Fibroblast of lung (primary cell): ENCODE results near the gene GPC6. TPM values are rescaled to one million over a fixed set of nuclear protein-coding genes. Genes with fewer than 3 reads are reported as not detected.

Source experiments
- DNase-seq, 2 donors: peaks; one replicate each; pipeline versions ENCODE4 v3.0.0 to v3.0.0-alpha.2; 2010; ENCODE audit warnings: low read depth in 2 of 2
- H2AFZ ChIP-seq: 2 replicates; pipeline ENCODE4 v1.5.1; 2012; ENCODE audit warnings: low read length, control low read depth, inconsistent platforms
- H3K27ac ChIP-seq: 2 replicates; pipeline ENCODE4 v1.5.1; 2011; ENCODE audit warnings: low read length, control low read depth; ENCODE audit not compliant: insufficient read depth
- H3K27me3 ChIP-seq: 2 replicates; pipeline ENCODE4 v1.5.1; 2011; ENCODE audit warnings: mild to moderate bottlenecking, low read length; ENCODE audit not compliant: control insufficient read depth, insufficient read depth
- H3K36me3 ChIP-seq: 2 replicates; pipeline ENCODE4 v1.5.1; 2011; ENCODE audit warnings: low read length; ENCODE audit not compliant: control insufficient read depth, insufficient read depth
- H3K4me1 ChIP-seq: 2 replicates; pipeline ENCODE4 v1.5.1; 2011; ENCODE audit warnings: low read length; ENCODE audit not compliant: control insufficient read depth, insufficient read depth; ENCODE audit errors: extremely low read depth
- H3K4me2 ChIP-seq: 2 replicates; pipeline ENCODE4 v1.5.1; 2011; ENCODE audit warnings: low read length, control low read depth; ENCODE audit not compliant: insufficient read depth; ENCODE audit errors: extremely low read depth
- H3K4me3 ChIP-seq, 4 experiments: fragments of 200-600 bp in 1 of 4; sonication (generic) in 1 of 4; replicated peaks in 1 of 4; 2 replicates each; pipeline ENCODE4 v1.5.1; 2011 to 2016; ENCODE audit warnings: low read length in 4 of 4, low read depth in 3 of 4, mild to moderate bottlenecking in 3 of 4, control low read depth in 2 of 4, inconsistent platforms in 1 of 4, mixed read lengths in 1 of 4; ENCODE audit not compliant: insufficient read depth in 1 of 4; ENCODE audit errors: control extremely low read depth in 1 of 4
- H3K79me2 ChIP-seq: 2 replicates; pipeline ENCODE4 v1.5.1; 2012; ENCODE audit warnings: mild to moderate bottlenecking, low read length, inconsistent platforms; ENCODE audit not compliant: control insufficient read depth, insufficient read depth
- H3K9ac ChIP-seq: 2 replicates; pipeline ENCODE4 v1.5.1; 2011; ENCODE audit warnings: mild to moderate bottlenecking, low read length, control low read depth; ENCODE audit not compliant: insufficient read depth
- H3K9me3 ChIP-seq: 2 replicates; pipeline ENCODE4 v1.5.1; 2012; ENCODE audit warnings: low read depth, low read length; ENCODE audit not compliant: control insufficient read depth, insufficient read depth
- H4K20me1 ChIP-seq: 2 replicates; pipeline ENCODE4 v1.5.1; 2011; ENCODE audit warnings: low read length; ENCODE audit not compliant: control insufficient read depth, insufficient read depth; ENCODE audit errors: extremely low read depth
- CTCF ChIP-seq, 2 donors: IDR thresholded peaks in 1 of 2; conservative IDR thresholded peaks in 1 of 2; 1 replicate in 1 of 2; 2 replicates in 1 of 2; pipeline ENCODE4 v1.5.1; 2011 to 2012; ENCODE audit warnings: low read length in 2 of 2, control low read depth in 1 of 2, inconsistent platforms in 1 of 2, low read depth in 1 of 2, mild to moderate bottlenecking in 1 of 2
- EZH2 ChIP-seq: IDR thresholded peaks from 2 replicates; pipeline ENCODE4 v1.5.1; 2012; ENCODE audit warnings: low read length, control low read depth, mild to moderate bottlenecking; ENCODE audit errors: missing control alignments
- polyA plus RNA-seq, 2 donors: library from polyadenylated mRNA; depleted of rRNA in 1 of 2; stranded (reverse) in 1 of 2; unstranded in 1 of 2; fragments of >200 nt; gene quantifications; 2 replicates each; pipeline ENCODE4 v1.2.1, GENCODE V29; 2011 to 2012; ENCODE audit warnings: missing spikeins in 1 of 2
- total RNA-seq: library from RNA; depleted of rRNA; stranded (reverse); fragments of >200 nt; gene quantifications from 2 replicates; pipeline ENCODE4 v1.2.1, GENCODE V29; 2014

GPC6 gene
- total and polyA plus RNA-seq, 2 donors (not counting 1 experiment from before 2014, with no cell fraction given) = 11.2 to 33.7 TPM

- no peak for TF ChIP-seq CTCF (conservative IDR thresholded peaks at IDR 0.05 in 1 of 2, IDR thresholded peaks at IDR 0.05 in 1 of 2; ENCODE audit: low read depth in 1 of 2, low read length in 2 of 2)
- TF ChIP-seq EZH2 = no peak
- DNase-seq = no peak
- Histone ChIP-seq H3K9me3 (no peaks in the 10 kb centered on the region), H3K4me1 (no peaks in the 10 kb centered on the region), H2AFZ (no peak overlapping the region), H3K4me3 (no peak overlapping the region), H3K79me2 (no peaks in the 10 kb centered on the region), H3K36me3 (no peaks in the 10 kb centered on the region), H3K27ac (no peak overlapping the region), H4K20me1 (no peaks in the 10 kb centered on the region), H3K4me2 (no peak overlapping the region), H3K27me3 (no peaks in the 10 kb centered on the region), H3K9ac (no peak overlapping the region)
Measured at GRCh38 chr13:94218537-94218936, 991.9 kb downstream of the GPC6 start.

- no peaks in the 10 kb centered on the region for H3K36me3 ChIP-seq
- no peak overlapping the region for H2AFZ ChIP-seq
- no peaks in the 10 kb centered on the region for H3K9me3 ChIP-seq
- DNase-seq = no peak
- H3K9ac ChIP-seq = no peak overlapping the region
- H3K4me2 ChIP-seq = no peak overlapping the region
- H3K27ac ChIP-seq = no peak overlapping the region
- H3K79me2 ChIP-seq = no peaks in the 10 kb centered on the region
- no peaks in the 10 kb centered on the region for H4K20me1 ChIP-seq
- H3K4me3 ChIP-seq = no peak overlapping the region
- no peaks in the 10 kb centered on the region for H3K4me1 ChIP-seq
- TF ChIP-seq EZH2 (no peak), CTCF (conservative IDR thresholded peaks at IDR 0.05 in 1 of 2, IDR thresholded peaks at IDR 0.05 in 1 of 2; ENCODE audit: low read depth in 1 of 2, low read length in 2 of 2) (no peak)
- H3K27me3 ChIP-seq = no peaks in the 10 kb centered on the region
Measured at GRCh38 chr13:94218951-94219350, 992.3 kb downstream of the GPC6 start.

GRCh38 chr13:94224670-94225069 lies 998.1 kb downstream of the GPC6 start:
- H3K27ac ChIP-seq = no peak overlapping the region
- H3K4me3 ChIP-seq = no peak overlapping the region
- no peaks in the 10 kb centered on the region for H4K20me1 ChIP-seq
- TF ChIP-seq CTCF (conservative IDR thresholded peaks at IDR 0.05 in 1 of 2, IDR thresholded peaks at IDR 0.05 in 1 of 2; ENCODE audit: low read depth in 1 of 2, low read length in 2 of 2) (no peak), EZH2 (no peak)
- no peak overlapping the region for H3K4me2 ChIP-seq
- no peaks in the 10 kb centered on the region for H3K9me3 ChIP-seq
- no peaks in the 10 kb centered on the region for H3K27me3 ChIP-seq
- H2AFZ ChIP-seq = no peak overlapping the region
- H3K4me1 ChIP-seq = no peaks in the 10 kb centered on the region
- H3K9ac ChIP-seq = no peak overlapping the region
- no peaks in the 10 kb centered on the region for H3K79me2 ChIP-seq
- DNase-seq = no peak
- H3K36me3 ChIP-seq = no peaks in the 10 kb centered on the region
